Osteocyte (in vitro differentiated cells): ENCODE results near the gene XPNPEP1. TPM values are rescaled to one million over a fixed set of nuclear protein-coding genes. Genes with fewer than 3 reads are reported as not detected.

Experiments used
- DNase-seq: peaks from one replicate; pipeline ENCODE4 v3.0.0; 2021; ENCODE audit warnings: mixed read lengths; ENCODE audit not compliant: unreplicated experiment; ENCODE audit errors: extremely low spot score
- H3K27ac Mint-ChIP-seq: one replicate; pipeline ENCODE4 v1.8.0; 2021; ENCODE audit warnings: mild to moderate bottlenecking, mixed read lengths; ENCODE audit not compliant: unreplicated experiment
- H3K27me3 Mint-ChIP-seq: one replicate; pipeline ENCODE4 v1.8.0; 2021; ENCODE audit warnings: mixed read lengths; ENCODE audit not compliant: unreplicated experiment
- H3K36me3 Mint-ChIP-seq: one replicate; pipeline ENCODE4 v1.8.0; 2021; ENCODE audit warnings: mixed read lengths; ENCODE audit not compliant: unreplicated experiment
- H3K4me1 Mint-ChIP-seq: one replicate; pipeline ENCODE4 v1.8.0; 2021; ENCODE audit warnings: mixed read lengths; ENCODE audit not compliant: unreplicated experiment
- H3K4me3 Mint-ChIP-seq: one replicate; pipeline ENCODE4 v1.8.0; 2021; ENCODE audit warnings: mild to moderate bottlenecking, moderate library complexity, mixed read lengths; ENCODE audit not compliant: unreplicated experiment
- H3K9me3 Mint-ChIP-seq: one replicate; pipeline ENCODE4 v1.8.0; 2021; ENCODE audit warnings: mixed read lengths; ENCODE audit not compliant: unreplicated experiment
- total RNA-seq: library from RNA; stranded (reverse); gene quantifications from 2 replicates; pipeline ENCODE4 v1.2.1, GENCODE V29; 2021
- TF ChIP-seq, protein P1 (sequence below): fragments of 200-600 bp; sonication (generic); IDR thresholded peaks from 2 replicates; pipeline ENCODE4 v1.5.0; 2021; ENCODE audit warnings: antibody characterized with exemption, mild to moderate bottlenecking, moderate library complexity

Gene XPNPEP1
- total RNA-seq, 1 donor from 2014 or later = 74.5 TPM

DNA sequence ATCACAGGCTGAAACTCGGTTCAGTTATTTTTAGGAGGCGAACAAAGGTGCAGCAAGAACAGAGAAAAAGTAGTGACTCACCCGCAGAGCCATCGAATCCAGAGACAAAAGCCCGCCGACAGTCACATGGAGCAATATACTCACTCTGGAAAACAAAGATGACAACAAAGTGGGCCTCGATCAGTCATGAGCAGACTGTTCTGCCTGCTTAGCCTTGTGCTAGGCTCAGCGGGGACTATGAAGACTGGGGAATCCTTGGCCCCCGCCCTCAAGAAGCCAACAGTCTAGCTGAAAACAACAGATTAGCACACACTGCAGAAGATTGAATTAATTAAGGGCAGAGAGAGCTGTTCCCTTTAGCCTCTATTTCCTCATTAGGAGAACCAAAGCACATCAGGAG lies 30.4 kb downstream of the XPNPEP1 start:
- no peak overlapping the region for H3K4me3 Mint-ChIP-seq
- H3K27ac Mint-ChIP-seq = peak overlapping the region; percentile 43
- H3K9me3 Mint-ChIP-seq = no peaks in the 10 kb centered on the region

DNA sequence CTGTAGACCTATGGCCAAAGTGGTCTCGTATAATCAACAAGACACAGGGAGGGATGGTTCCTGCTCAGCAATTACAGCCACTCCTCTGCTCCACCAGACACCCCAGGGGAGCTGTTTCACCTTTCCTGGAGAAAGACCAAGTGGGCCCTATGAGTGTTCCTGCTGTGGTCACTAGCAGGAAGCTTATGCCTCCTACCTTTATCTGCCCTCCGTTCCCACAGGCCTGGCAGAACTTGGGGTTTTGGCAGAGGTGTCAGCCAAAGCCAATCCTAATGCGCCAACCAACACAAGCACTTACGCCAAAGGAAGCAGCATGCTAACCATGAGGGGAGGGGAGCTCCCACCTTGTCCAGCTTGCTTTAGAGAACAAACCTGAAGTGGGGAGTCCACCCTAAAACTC lies 31.2 kb downstream of the XPNPEP1 start:
- Mint-ChIP-seq H3K27me3 (no peaks in the 10 kb centered on the region), H3K4me1 (peaks cover 42% of the 10 kb centered on the region), H3K9me3 (no peaks in the 10 kb centered on the region), H3K4me3 (no peak overlapping the region), H3K36me3 (peaks cover 24% of the 10 kb centered on the region), H3K27ac (no peak overlapping the region)
- TF ChIP-seq, protein P1, sequence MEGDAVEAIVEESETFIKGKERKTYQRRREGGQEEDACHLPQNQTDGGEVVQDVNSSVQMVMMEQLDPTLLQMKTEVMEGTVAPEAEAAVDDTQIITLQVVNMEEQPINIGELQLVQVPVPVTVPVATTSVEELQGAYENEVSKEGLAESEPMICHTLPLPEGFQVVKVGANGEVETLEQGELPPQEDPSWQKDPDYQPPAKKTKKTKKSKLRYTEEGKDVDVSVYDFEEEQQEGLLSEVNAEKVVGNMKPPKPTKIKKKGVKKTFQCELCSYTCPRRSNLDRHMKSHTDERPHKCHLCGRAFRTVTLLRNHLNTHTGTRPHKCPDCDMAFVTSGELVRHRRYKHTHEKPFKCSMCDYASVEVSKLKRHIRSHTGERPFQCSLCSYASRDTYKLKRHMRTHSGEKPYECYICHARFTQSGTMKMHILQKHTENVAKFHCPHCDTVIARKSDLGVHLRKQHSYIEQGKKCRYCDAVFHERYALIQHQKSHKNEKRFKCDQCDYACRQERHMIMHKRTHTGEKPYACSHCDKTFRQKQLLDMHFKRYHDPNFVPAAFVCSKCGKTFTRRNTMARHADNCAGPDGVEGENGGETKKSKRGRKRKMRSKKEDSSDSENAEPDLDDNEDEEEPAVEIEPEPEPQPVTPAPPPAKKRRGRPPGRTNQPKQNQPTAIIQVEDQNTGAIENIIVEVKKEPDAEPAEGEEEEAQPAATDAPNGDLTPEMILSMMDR = no peak
- DNase-seq = no peak

More for the DNA sequence above, 30.4 kb downstream of the XPNPEP1 start:
- H3K4me1 Mint-ChIP-seq = peaks cover 38% of the 10 kb centered on the region
- H3K36me3 Mint-ChIP-seq = peaks cover 24% of the 10 kb centered on the region
- TF ChIP-seq, protein P1 = no peak
- DNase-seq = no peak
- no peaks in the 10 kb centered on the region for H3K27me3 Mint-ChIP-seq

DNA sequence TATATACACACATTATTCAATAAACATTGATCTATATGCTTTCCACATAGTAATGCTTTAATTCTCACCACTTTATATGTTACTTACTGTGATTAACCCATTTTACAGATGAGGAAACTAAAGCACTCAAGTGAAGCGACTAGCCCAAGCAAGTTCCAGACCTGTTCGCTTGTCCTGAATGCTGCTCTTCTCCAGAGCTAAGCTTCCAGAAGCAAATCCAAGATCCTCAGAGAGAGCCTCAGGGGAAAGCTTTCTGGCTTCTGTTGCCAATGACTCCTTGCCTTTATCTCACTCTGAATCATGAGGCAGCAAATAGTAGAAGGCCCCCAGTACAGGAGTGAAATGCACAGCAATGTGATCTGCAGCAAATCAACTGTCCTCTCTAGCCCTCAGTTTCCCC lies 32.2 kb downstream of the XPNPEP1 start:
- Mint-ChIP-seq H3K27ac (no peak overlapping the region), H3K9me3 (no peaks in the 10 kb centered on the region), H3K27me3 (no peaks in the 10 kb centered on the region), H3K4me3 (no peak overlapping the region), H3K36me3 (peaks cover 29% of the 10 kb centered on the region), H3K4me1 (peaks cover 46% of the 10 kb centered on the region)
- TF ChIP-seq, protein P1 = no peak
- no peak for DNase-seq

DNA sequence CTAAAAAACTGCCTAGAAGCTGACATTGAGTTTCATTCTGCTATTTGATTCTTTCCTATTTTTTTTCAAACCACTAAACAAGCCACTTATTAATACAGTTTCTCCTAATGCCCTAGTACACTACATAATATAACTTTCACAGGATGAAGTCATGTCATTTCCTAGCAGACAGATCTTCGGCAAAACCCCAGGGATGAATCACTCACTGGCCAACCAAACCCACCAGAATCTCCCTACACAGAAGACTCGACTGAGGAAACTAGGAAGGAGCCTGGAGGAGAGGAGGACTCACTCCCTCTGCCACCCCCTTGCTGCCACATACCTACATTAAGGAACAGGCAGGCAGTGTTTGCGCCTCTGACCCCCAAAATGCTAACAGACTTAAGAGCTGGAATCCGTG lies 33.4 kb downstream of the XPNPEP1 start:
- H3K27me3 Mint-ChIP-seq = no peaks in the 10 kb centered on the region
- TF ChIP-seq, protein P1 = no peak
- H3K36me3 Mint-ChIP-seq = peaks cover 31% of the 10 kb centered on the region
- H3K4me3 Mint-ChIP-seq = no peak overlapping the region
- H3K9me3 Mint-ChIP-seq = no peaks in the 10 kb centered on the region
- no peak for DNase-seq
- peak overlapping the region; percentile 84 for H3K27ac Mint-ChIP-seq
- H3K4me1 Mint-ChIP-seq = peaks cover 41% of the 10 kb centered on the region

DNA sequence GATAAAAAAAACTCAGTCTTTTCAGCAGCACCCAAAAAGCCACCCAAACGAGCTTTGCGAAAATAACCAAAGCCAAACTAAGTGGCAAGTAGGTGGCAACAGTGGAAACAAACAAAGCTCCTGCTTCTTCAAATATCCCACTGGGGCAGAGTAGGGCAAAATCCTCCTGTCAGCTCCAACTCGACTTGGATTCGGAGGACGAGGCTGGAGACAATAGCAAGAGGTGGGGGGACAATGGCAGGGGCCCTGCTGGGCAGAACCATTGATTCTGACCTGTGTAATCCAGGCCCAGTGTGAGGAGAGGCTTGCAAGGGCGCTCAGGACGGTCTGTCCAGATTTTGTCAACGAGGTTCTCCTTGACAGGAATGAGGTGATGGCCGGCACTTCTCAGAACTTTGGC lies 35.5 kb downstream of the XPNPEP1 start:
- H3K4me1 Mint-ChIP-seq = peaks cover 44% of the 10 kb centered on the region
- no peak for DNase-seq
- peaks cover 33% of the 10 kb centered on the region for H3K36me3 Mint-ChIP-seq
- H3K9me3 Mint-ChIP-seq = no peaks in the 10 kb centered on the region
- no peak overlapping the region for H3K4me3 Mint-ChIP-seq
- H3K27me3 Mint-ChIP-seq = no peaks in the 10 kb centered on the region
- peak overlapping the region; percentile 50 for H3K27ac Mint-ChIP-seq
- TF ChIP-seq, protein P1 = no peak
